Measurements from ENCODE around the gene AGTR1.

The AGTR1 gene
- long read RNA-seq, donor 1, transcript AGTR1-209 (2 exons, 2,359 nt), result major isoform, 10 of 10 reads
- long read RNA-seq, donor 1, partial matches to known transcripts, result 0 of 10 reads
- long read RNA-seq, donor 1, other reads (novel, unspliced or antisense), result 0 of 10 reads
- long read RNA-seq, donor 2, partial matches to known transcripts, result 11 of 14 reads
- long read RNA-seq, donor 2, other reads (novel, unspliced or antisense), result 0 of 14 reads
- long read RNA-seq, donor 3, partial matches to known transcripts, result 0 of 4 reads
- long read RNA-seq, donor 3, other reads (novel, unspliced or antisense), result 0 of 4 reads
- long read RNA-seq, donor 4, partial matches to known transcripts, result 0 of 3 reads
- long read RNA-seq, donor 4, other reads (novel, unspliced or antisense), result 0 of 3 reads
- long read RNA-seq, donor 5, transcript AGTR1-209 (2 exons, 2,359 nt), result major isoform, 5 of 8 reads
- long read RNA-seq, donor 5, partial matches to known transcripts, result 0 of 8 reads
- long read RNA-seq, donor 5, other reads (novel, unspliced or antisense), result 0 of 8 reads
- long read RNA-seq, donor 6, transcript AGTR1-209 (2 exons, 2,359 nt), result major isoform, 6 of 8 reads
- long read RNA-seq, donor 6, partial matches to known transcripts, result 0 of 8 reads
- long read RNA-seq, donor 6, other reads (novel, unspliced or antisense), result 0 of 8 reads
- long read RNA-seq, donor 7, transcript AGTR1-209 (2 exons, 2,359 nt), result major isoform, 7 of 11 reads
- long read RNA-seq, donor 7, partial matches to known transcripts, result 0 of 11 reads
- long read RNA-seq, donor 7, other reads (novel, unspliced or antisense), result 0 of 11 reads
- long read RNA-seq, donor 8, transcript AGTR1-209 (2 exons, 2,359 nt), result major isoform, 8 of 10 reads
- long read RNA-seq, donor 8, partial matches to known transcripts, result 0 of 10 reads
- long read RNA-seq, donor 8, other reads (novel, unspliced or antisense), result 0 of 10 reads

DNA sequence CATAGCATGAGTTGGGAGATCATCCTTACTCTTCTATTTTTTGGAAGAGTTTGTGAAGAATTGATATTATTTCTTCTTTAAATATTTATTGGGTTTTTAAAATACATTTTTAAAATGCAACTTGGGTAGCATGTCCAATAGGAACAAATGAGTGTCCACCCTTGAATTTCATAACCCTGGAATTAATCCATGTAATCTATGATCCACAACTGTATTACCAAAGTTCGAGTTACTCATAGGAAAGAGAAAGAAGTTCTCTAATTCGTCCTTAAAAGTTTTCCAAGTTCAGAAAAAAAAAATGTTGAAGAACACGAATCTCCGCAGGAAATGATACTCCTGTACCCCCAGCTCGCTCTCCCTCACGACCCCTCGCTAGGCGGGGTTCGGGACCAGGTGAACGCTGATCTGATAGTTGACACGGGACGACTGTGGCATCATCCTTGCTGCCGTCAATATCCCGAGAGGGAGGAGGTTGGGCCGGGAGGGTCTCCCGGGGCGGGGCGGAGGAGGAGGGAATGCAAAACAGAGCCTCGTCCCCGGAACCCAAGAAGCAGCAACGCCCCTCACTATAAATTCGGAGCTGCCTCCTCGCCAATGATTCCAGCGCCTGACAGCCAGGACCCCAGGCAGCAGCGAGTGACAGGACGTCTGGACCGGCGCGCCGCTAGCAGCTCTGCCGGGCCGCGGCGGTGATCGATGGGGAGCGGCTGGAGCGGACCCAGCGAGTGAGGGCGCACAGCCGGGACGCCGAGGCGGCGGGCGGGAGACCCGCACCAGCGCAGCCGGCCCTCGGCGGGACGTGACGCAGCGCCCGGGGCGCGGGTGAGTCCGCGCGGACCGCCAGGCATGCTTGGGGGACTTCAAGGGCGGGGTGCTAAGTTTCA lies at the start of gene AGTR1:
TSS of gene AGTR1 (plus strand) at position 598 of the 884 bp plus-strand sequence. CDS start 43,133 bp downstream, outside the sequence.
- peak; percentile 73 for DNase-seq

DNA sequence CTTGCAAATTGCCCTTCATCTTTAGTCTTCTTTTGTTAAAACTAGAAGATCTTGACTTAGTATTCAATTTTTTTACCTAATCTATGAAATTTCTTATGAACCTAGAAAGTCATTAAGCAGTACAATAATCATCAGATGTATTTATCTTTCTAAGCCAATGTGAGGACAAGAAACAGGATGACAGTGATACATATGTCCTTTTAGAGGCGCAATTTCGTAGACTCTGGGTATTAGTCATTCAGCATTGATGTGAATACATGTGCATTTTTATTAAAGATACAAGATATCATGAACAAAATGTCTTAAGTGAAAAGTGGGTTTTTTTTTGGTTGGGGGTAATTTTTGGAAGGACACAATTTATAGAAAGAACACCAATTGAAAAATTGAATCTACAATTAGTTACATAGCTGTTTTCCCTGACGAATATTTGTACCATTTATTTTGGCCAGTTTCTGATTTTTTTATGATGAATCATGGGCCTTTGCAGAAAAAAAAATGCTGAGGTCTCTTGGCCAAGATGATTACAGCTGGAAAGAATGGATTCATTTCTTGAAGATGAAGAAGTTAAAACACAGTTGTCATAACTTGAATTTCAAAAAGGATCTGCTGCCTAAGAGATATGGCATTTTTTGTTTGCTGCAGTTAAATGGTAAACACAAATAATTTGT lies 48.9 kb upstream of the AGTR1 start:
- no peak for DNase-seq

DNA sequence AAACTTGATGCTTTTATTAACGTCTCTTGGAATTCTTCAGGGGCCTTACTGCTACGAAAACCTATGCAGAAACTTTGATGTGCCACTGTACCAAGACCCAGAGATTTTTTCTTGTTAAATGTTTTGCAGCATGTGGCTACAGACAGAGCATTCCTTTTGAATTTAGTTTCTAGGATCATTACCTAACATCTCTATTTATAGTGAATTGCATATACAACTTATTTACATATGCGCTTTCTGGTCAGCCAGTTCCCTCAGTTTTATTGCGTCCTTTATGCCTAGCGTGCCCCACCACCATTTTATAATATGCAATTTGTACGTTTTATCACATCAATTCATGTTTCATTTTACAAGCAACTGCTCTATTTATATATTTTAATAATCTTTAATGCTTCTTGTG lies 46.2 kb upstream of the AGTR1 start:
- DNase-seq, result no peak

DNA sequence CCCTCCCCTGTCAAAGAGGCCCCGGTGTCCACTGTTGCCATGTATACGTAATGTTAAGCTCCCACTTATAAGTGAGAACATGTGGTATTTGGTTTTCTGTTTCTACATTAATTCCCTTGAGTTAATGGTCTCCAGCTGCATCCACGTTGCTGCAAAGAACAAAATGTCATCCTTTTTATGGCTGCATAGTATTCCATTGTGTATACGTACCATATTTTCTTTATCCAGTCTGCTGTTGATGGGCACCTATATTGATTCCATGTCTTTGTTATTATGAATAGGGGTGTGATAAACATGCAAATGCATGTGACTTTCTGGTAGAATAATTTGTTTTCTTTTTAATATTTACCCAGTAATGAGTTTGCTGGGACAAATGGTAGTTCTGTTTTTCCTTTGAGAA lies 43.3 kb upstream of the AGTR1 start:
- DNase-seq, result no peak

DNA sequence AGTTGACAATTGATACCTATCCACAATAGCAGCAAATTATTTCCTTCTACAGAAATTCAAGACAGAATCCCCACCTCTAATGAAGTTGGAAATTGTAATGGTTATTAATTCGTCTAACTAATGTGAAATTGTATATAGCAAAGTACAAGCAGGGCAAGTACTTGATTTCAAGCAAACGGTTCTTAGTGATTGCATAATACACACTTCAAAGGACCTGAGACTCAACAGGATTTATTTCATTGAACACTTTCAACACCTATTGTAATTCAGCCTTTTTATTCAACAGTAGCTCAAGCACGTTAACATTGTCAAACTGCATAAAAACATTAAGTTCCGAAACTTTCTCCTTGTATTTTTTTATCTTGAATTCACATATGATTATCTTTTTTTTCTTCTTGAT lies 40.2 kb upstream of the AGTR1 start:
- DNase-seq, result no peak

DNA sequence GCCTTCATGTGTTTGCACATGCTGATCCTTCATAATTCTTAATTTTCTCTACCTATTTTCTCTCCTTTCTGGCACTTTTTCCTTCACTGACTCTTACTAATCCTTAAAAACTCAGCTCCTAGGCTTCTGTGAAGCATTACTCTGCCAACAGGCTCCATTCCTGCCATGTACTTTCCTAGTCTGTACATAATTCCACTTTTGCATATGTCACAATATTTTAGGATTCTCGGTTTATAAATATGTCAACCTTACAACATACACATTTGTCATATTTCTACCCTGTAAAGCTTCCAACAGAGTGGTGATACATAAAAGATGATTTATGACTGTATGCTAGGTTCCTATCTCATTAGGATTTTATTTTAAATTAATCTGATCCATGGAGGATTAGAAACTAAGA lies 38.2 kb upstream of the AGTR1 start:
- no peak for DNase-seq

- no peak for DNase-seq
These were observed 17.4 kb upstream of the AGTR1 start for GRCh38 chr3:148680289-148680688.

DNA sequence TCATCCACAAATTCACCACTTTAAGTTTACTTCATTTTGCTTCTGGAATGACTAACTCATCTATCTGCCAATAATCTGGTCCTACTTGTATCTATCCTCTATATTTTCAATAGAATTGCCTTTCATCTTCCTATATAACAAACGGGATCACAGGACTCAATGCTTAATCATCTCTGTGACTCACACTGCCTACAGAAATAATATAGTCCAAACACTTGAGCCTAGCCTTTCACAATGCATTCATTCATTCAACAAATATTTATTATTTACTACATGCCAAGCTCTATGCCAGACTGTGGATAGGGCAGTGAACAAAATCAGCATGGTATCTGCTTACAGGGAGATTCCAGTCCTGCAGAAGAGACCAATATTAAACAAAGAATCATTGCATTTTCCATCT lies 16.6 kb upstream of the AGTR1 start:
- no peak for DNase-seq

GRCh38 chr3:148682997-148683396 lies 14.7 kb upstream of the AGTR1 start:
- no peak for DNase-seq

DNA sequence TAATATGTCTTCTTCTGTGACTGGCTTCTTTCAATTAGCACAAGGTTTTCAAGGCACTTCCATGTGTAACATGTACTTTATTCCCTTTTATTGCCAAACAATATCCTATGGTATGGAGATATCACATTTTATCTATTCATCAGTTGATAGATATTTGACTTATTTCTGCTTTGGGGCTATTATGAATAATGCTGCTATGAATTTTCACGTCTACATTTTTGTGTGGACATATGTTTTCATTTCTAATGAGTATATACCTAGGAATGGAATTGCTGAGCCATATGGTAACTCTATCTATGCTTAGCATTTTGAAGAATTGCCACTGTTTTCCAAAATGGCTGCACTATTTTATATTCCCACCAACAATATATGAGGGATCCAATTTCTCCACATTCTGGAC lies 3.6 kb upstream of the AGTR1 start:
- no peak for DNase-seq

GRCh38 chr3:148698190-148698810 lies 597 bp downstream of the AGTR1 start:
- DNase-seq, result no peak

- DNase-seq, result no peak
These were observed 7.6 kb downstream of the AGTR1 start for GRCh38 chr3:148705314-148705713.

GRCh38 chr3:148707601-148708380 lies 10.1 kb downstream of the AGTR1 start:
- no peak for DNase-seq

- no peak for DNase-seq
These were observed 10.7 kb downstream of the AGTR1 start for GRCh38 chr3:148708409-148708808.

DNA sequence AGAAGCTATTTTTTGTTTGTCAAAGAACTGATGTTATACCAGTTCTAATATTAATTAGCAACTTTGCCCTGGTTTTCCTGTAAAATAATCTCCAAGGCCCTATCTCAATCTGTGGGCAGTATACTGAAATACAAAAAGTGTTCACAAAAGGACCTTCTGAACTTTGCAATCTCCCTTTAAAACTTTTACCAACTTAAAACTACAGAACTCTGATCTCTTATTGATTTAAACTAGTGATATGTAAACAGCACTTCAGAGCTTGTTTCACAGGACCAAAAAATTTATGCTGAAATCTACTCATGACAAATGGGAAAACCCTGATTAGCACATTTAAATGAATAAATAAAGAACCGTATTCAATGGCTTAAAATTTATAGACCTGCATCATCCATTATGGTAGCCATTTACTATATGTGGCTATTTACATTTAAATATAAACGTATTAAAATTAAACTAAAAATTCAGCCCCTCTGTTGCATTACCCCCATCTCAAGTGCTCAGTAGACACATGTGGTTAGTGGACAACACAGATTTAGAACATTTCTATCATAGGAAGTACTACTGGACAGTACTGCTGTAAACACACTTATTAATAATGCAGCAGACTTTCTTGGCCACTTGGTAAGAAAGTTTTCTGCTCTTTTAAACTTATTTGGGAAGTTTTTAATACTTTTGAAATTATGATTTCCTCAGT lies 12.0 kb downstream of the AGTR1 start:
- DNase-seq, result no peak

- DNase-seq, result no peak
These were observed 13.0 kb downstream of the AGTR1 start for GRCh38 chr3:148710665-148711064.

DNA sequence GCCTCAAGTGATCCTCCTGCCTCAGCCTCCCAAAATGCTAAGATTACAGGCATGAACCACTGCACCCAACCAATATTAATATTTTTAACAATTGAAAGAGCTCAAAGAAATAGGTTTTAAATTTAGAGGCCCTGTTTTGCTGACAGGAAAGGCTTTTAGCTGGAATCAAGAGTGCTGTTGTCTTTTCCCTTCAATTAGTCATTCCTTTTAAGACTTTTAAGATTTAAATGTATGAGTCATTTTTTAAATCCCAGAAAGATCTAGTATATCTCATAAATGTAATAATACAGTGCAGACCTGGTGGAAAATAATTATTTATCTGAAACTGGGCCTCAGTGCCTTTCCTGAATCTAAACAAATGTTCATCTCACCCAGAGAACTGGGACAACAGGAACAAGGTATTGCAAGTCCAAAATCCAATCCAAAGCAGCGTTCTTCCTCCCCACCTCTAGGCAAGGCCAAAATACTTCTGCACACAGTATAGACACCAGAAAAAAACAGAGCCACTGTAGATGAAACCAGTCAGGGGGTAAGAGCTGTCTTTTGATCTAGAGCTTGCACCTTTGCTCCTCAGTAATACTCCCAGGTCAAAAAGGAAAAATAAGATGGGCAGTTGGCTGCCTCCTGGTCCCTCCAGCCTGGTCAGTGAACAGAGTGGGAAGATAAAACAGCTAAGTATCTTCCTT lies 14.4 kb downstream of the AGTR1 start:
- DNase-seq, result no peak

- DNase-seq, result no peak
These were observed 16.8 kb downstream of the AGTR1 start for GRCh38 chr3:148714521-148714920.

- DNase-seq, result no peak
These were observed 19.0 kb downstream of the AGTR1 start for GRCh38 chr3:148716657-148717056.
